Trophoblast cell (in vitro differentiated cells and primary cell): ENCODE data around the gene LCP2.

Experiments used
- DNase-seq, 2 donors: peaks; one replicate each; pipeline ENCODE4 v3.0.0-alpha.2; 2016
- H2AFZ ChIP-seq: 2 replicates; pipeline ENCODE4 v1.6.1; 2013; ENCODE audit warnings: low read length, moderate library complexity, mild to moderate bottlenecking; ENCODE audit not compliant: insufficient read depth, poor library complexity
- H2AK5ac ChIP-seq: 2 replicates; pipeline ENCODE4 v1.6.1; 2013; ENCODE audit warnings: mild to moderate bottlenecking, low read length
- H2BK120ac ChIP-seq: 2 replicates; pipeline ENCODE4 v1.6.1; 2013; ENCODE audit warnings: low read length, mild to moderate bottlenecking, moderate library complexity; ENCODE audit not compliant: insufficient read depth, poor library complexity
- H2BK12ac ChIP-seq: 2 replicates; pipeline ENCODE4 v1.6.1; 2013; ENCODE audit warnings: mild to moderate bottlenecking, low read length, moderate library complexity
- H2BK5ac ChIP-seq: 2 replicates; pipeline ENCODE4 v1.6.1; 2013; ENCODE audit warnings: low read length, low read depth, moderate library complexity, mild to moderate bottlenecking; ENCODE audit not compliant: poor library complexity
- H3K14ac ChIP-seq: 2 replicates; pipeline ENCODE4 v1.6.1; 2013; ENCODE audit warnings: mild to moderate bottlenecking, low read length
- H3K18ac ChIP-seq: 2 replicates; pipeline ENCODE4 v1.6.1; 2013; ENCODE audit warnings: mild to moderate bottlenecking, low read length
- H3K23ac ChIP-seq: 2 replicates; pipeline ENCODE4 v1.6.1; 2013; ENCODE audit warnings: low read length
- H3K27ac ChIP-seq: 2 replicates; pipeline ENCODE4 v1.5.1; 2013; ENCODE audit warnings: low read depth, mild to moderate bottlenecking, inconsistent platforms, low read length, moderate library complexity
- H3K27me3 ChIP-seq: 2 replicates; pipeline ENCODE4 v1.6.1; 2013; ENCODE audit warnings: inconsistent platforms, mild to moderate bottlenecking, low read length, moderate library complexity; ENCODE audit not compliant: insufficient read depth
- H3K36me3 ChIP-seq, 2 experiments: 1 replicate in 1 of 2; 2 replicates in 1 of 2; pipeline ENCODE4 v1.6.1; 2013; ENCODE audit warnings: low read length in 2 of 2, mild to moderate bottlenecking in 2 of 2, moderate library complexity in 1 of 2; ENCODE audit not compliant: insufficient read depth in 2 of 2, control insufficient read depth in 1 of 2
- H3K4ac ChIP-seq: 2 replicates; pipeline ENCODE4 v1.6.1; 2013; ENCODE audit warnings: low read depth, mild to moderate bottlenecking, low read length, moderate library complexity
- H3K4me1 ChIP-seq, 2 experiments: 1 replicate in 1 of 2; 2 replicates in 1 of 2; pipeline ENCODE4 v1.6.1; 2013; ENCODE audit warnings: low read length in 2 of 2, mild to moderate bottlenecking in 2 of 2, moderate library complexity in 1 of 2; ENCODE audit not compliant: insufficient read depth in 2 of 2, control insufficient read depth in 1 of 2
- H3K4me2 ChIP-seq: 2 replicates; pipeline ENCODE4 v1.6.1; 2013; ENCODE audit warnings: inconsistent platforms, mild to moderate bottlenecking, low read length, moderate library complexity
- H3K4me3 ChIP-seq: 2 replicates; pipeline ENCODE4 v1.5.1; 2013; ENCODE audit warnings: mild to moderate bottlenecking, low read depth, low read length, inconsistent platforms
- H3K79me1 ChIP-seq: one replicate; pipeline ENCODE4 v1.6.1; 2013; ENCODE audit warnings: low read length
- H3K79me2 ChIP-seq: 2 replicates; pipeline ENCODE4 v1.6.1; 2013; ENCODE audit warnings: low read length, mild to moderate bottlenecking; ENCODE audit not compliant: control insufficient read depth, insufficient read depth, poor library complexity
- H3K9ac ChIP-seq: 2 replicates; pipeline ENCODE4 v1.6.1; 2013; ENCODE audit warnings: mild to moderate bottlenecking, low read length
- H3K9me3 ChIP-seq: 2 replicates; pipeline ENCODE4 v1.6.1; 2013; ENCODE audit warnings: low read depth, mild to moderate bottlenecking, control low read depth, inconsistent platforms, low read length; ENCODE audit not compliant: insufficient read depth
- H4K12ac ChIP-seq: 2 replicates; pipeline ENCODE4 v1.6.1; 2013; ENCODE audit warnings: low read depth, mild to moderate bottlenecking, low read length, moderate library complexity
- H4K8ac ChIP-seq: 2 replicates; pipeline ENCODE4 v1.6.1; 2013; ENCODE audit warnings: low read depth, mild to moderate bottlenecking, low read length, moderate library complexity
- H4K91ac ChIP-seq: one replicate; pipeline ENCODE4 v1.6.1; 2013; ENCODE audit warnings: low read depth, mild to moderate bottlenecking, low read length, moderate library complexity
- WGBS: extraction: QIAGEN DNeasy Blood & Tissue Kit; methylation state at CpG from one replicate; pipeline ENCODE4 v1.1.7; 2013; ENCODE audit warnings: missing lambda C conversion rate; ENCODE audit not compliant: insufficient read length, insufficient coverage; ENCODE audit errors: extremely low coverage; 5-methylcytosine and 5-hydroxymethylcytosine counted together

The LCP2 gene

GRCh38 chr5:170275376-170275994 lies 22.1 kb downstream of the LCP2 start:
- H2AK5ac ChIP-seq, result no peak overlapping the region
- no CpG with 5 or more reads among the region's 8 CpGs for WGBS

DNA sequence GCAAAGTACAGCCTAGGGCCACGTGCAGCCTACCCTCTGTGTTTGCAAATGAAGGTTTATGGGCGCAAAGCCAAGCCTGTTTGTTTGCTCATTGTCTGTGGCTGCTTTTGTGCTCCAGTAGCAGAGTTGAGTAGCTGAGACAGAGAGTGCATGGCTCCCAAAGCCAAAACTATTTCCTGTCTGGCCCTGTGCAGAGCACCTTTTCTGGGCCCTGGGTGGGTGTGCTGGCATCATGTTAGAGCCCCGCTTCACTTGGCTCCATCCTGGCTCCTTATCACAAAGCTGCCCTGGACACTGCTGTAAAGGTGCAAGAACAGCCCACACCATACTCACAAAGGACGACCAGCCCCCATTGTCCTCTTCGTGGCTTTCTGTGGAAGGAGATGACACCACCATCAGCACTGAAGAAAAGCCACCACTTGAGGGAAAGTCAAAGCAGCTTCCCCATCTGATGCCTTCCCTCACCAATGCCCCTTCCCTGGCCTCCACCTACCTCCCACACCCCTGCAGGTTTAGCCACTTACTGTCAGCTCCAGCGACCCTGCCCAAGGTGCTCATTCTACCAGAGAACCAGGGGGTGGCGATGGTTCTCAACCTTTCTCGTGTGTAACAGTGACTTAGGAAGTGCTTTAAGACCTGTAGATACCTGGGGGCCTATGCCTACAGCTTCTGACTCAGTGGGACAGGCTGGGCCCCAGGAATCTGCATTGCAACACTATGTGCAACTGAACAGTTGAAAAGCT lies 23.4 kb downstream of the LCP2 start:
- H2BK12ac ChIP-seq, result peak overlapping the region; percentile 21
- no peak overlapping the region for H2BK5ac ChIP-seq
- H3K4me3 ChIP-seq, result no peak overlapping the region
- H3K4me2 ChIP-seq, result no peak overlapping the region
- peak overlapping the region; percentile 10 for H2BK120ac ChIP-seq
- DNase-seq, result no peak
- no peak overlapping the region for H4K12ac ChIP-seq
- no CpG with 5 or more reads among the region's 8 CpGs for WGBS
- no peak overlapping the region for H2AK5ac ChIP-seq
- H3K27ac ChIP-seq, result peak overlapping the region; percentile 24
- no peak overlapping the region for H3K9ac ChIP-seq
- no peaks in the 10 kb centered on the region for H3K79me2 ChIP-seq
- no peaks in the 10 kb centered on the region for H3K27me3 ChIP-seq
- peaks cover 6% of the 10 kb centered on the region for H3K79me1 ChIP-seq
- no peak overlapping the region for H3K18ac ChIP-seq
- peak overlapping the region; percentile 5 for H4K8ac ChIP-seq
- H2AFZ ChIP-seq, result no peak overlapping the region
- H4K91ac ChIP-seq, result peak overlapping the region; percentile 67
- peaks cover 16 to 23% of the 10 kb centered on the region in 2 experiments for H3K4me1 ChIP-seq
- H3K4ac ChIP-seq, result no peak overlapping the region
- no peaks in the 10 kb centered on the region for H3K9me3 ChIP-seq
- no peaks in the 10 kb centered on the region for H3K36me3 ChIP-seq
- no peak overlapping the region for H3K14ac ChIP-seq
- no peak overlapping the region for H3K23ac ChIP-seq

More at GRCh38 chr5:170275376-170275994, 22.1 kb downstream of the LCP2 start:
- Histone ChIP-seq H3K79me1 (peaks cover 6% of the 10 kb centered on the region), H3K4ac (no peak overlapping the region), H2BK5ac (no peak overlapping the region), H3K9ac (no peak overlapping the region), H4K12ac (no peak overlapping the region), H3K4me1 (peaks cover 19 to 29% of the 10 kb centered on the region in 2 experiments), H2BK120ac (no peak overlapping the region), H3K18ac (no peak overlapping the region), H2AFZ (no peak overlapping the region), H3K27ac (no peak overlapping the region), H3K36me3 (no peaks in the 10 kb centered on the region), H2BK12ac (no peak overlapping the region), H3K4me2 (no peak overlapping the region), H3K23ac (no peak overlapping the region), H4K91ac (no peak overlapping the region), H3K79me2 (no peaks in the 10 kb centered on the region), H3K14ac (no peak overlapping the region), H3K4me3 (no peak overlapping the region), H3K27me3 (no peaks in the 10 kb centered on the region), H4K8ac (no peak overlapping the region), H3K9me3 (no peaks in the 10 kb centered on the region)
- peak; percentile 24 to 32 for DNase-seq

DNA sequence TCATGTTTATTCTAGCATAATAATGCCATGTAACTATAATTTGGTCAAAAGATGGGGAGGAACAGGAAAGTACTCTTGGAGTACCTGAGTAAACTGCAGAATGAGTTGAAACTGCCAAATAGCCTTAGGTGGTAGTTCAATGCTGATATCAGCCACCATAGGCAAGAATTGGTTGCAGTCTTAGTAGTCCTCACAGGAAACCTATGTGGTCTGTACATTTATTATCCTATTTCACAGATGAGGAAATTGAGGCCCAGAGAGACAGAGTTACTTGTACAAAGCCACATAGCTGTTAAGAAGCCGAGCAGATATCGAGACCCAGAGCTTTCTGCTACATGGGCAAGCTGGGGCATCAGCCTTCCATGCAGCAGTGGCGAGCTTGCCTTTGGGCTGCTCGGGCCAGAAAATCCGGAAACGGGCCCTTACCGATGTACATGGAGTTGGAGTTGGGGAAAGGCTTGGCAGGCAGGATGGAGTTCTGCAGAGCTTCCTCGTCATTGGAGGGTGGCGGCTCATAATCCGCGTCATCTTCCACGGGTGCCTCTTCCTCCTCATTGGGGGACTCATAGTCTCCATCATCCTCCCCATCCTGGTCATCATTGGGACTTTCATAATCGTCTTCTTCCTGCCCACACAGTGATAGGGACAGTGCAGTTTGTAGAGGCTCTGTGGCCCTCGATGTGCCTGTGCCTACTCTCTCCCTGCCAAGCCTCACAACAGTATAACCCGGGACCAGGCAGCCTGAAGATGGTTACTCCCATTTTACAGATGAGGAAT lies 27.1 kb downstream of the LCP2 start:
- H4K12ac ChIP-seq, result no peak overlapping the region
- no peak overlapping the region for H3K4ac ChIP-seq
- H3K79me2 ChIP-seq, result no peaks in the 10 kb centered on the region
- DNase-seq, result no peak
- H3K14ac ChIP-seq, result no peak overlapping the region
- no peak overlapping the region for H2BK120ac ChIP-seq
- no peak overlapping the region for H3K23ac ChIP-seq
- H3K4me1 ChIP-seq, result peaks cover 16 to 22% of the 10 kb centered on the region in 2 experiments
- H3K36me3 ChIP-seq, result no peaks in the 10 kb centered on the region
- no CpG with 5 or more reads among the region's 15 CpGs for WGBS
- no peak overlapping the region for H3K4me2 ChIP-seq
- H3K9ac ChIP-seq, result no peak overlapping the region
- H3K18ac ChIP-seq, result no peak overlapping the region
- H2AFZ ChIP-seq, result no peak overlapping the region
- H3K27ac ChIP-seq, result no peak overlapping the region
- no peak overlapping the region for H4K8ac ChIP-seq
- no peak overlapping the region for H2BK5ac ChIP-seq
- no peaks in the 10 kb centered on the region for H3K9me3 ChIP-seq
- H2BK12ac ChIP-seq, result peak overlapping the region; percentile 9
- H3K27me3 ChIP-seq, result no peaks in the 10 kb centered on the region
- H3K4me3 ChIP-seq, result peak overlapping the region; percentile 10
- H4K91ac ChIP-seq, result peak overlapping the region; percentile 45
- H2AK5ac ChIP-seq, result peak overlapping the region; percentile 38
- peaks cover 6% of the 10 kb centered on the region for H3K79me1 ChIP-seq

DNA sequence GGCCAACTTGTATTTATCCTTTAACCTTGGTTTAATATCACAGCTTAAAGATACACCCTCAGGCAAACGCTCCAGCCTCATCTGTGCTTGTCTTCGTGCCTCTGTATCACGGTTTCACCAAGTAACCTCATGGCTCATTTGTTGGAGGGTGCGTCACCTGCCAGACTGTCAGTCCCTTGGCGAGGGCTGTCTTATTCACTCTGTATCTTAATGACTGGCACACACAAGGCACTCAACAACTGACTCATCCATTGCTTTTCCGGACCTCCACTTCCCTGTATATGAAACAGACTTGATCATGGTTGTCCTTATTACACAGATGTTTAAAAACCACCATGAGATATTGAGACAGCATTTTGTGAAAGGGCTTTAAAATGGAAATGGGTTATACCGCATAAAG lies 28.0 kb downstream of the LCP2 start:
- peaks cover 16 to 22% of the 10 kb centered on the region in 2 experiments for H3K4me1 ChIP-seq
- H3K18ac ChIP-seq, result no peak overlapping the region
- no peak overlapping the region for H2AFZ ChIP-seq
- H4K91ac ChIP-seq, result peak overlapping the region; percentile 20
- H3K79me1 ChIP-seq, result peaks cover 6% of the 10 kb centered on the region
- no CpG with 5 or more reads among the region's 7 CpGs for WGBS
- H3K4me3 ChIP-seq, result no peak overlapping the region
- no peak overlapping the region for H3K23ac ChIP-seq
- H4K12ac ChIP-seq, result no peak overlapping the region
- DNase-seq, result peak; percentile 31 to 37
- H2AK5ac ChIP-seq, result no peak overlapping the region
- H2BK5ac ChIP-seq, result no peak overlapping the region
- H3K9ac ChIP-seq, result no peak overlapping the region
- no peaks in the 10 kb centered on the region for H3K9me3 ChIP-seq
- no peak overlapping the region for H3K4me2 ChIP-seq
- no peak overlapping the region for H4K8ac ChIP-seq
- H3K27ac ChIP-seq, result peak overlapping the region; percentile 7
- no peak overlapping the region for H2BK120ac ChIP-seq
- no peaks in the 10 kb centered on the region for H3K79me2 ChIP-seq
- no peaks in the 10 kb centered on the region for H3K27me3 ChIP-seq
- peak overlapping the region; percentile 42 for H3K14ac ChIP-seq
- H2BK12ac ChIP-seq, result no peak overlapping the region
- H3K36me3 ChIP-seq, result no peaks in the 10 kb centered on the region
- H3K4ac ChIP-seq, result no peak overlapping the region
